ENCODE measurements around the gene SEMA3A.
"Not testable (repeated sequence)": the region's sequence is repeated elsewhere in the genome, so short reads cannot be mapped to it uniquely, and the experiment has no call there.

Gene SEMA3A

DNA sequence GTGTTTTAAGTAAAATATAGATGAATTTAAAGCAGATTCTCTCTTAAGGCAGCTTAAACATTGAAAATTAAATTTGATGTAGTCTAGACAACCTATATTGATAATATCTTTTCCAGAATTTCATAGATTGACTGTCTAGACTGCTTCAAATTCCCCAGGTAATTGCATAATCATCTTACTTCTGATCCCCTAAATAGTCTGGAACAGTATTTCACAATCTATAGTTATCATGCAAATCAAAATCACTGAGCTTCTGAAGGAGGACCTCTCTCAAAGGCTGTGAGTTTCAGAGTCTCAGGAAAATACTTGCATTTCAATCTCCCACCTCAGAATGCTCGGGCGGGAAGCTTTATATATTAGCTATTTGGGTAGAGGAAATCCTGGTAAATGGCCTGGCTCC lies 87.3 kb downstream of the SEMA3A start:
- no peak for DNase-seq

DNA sequence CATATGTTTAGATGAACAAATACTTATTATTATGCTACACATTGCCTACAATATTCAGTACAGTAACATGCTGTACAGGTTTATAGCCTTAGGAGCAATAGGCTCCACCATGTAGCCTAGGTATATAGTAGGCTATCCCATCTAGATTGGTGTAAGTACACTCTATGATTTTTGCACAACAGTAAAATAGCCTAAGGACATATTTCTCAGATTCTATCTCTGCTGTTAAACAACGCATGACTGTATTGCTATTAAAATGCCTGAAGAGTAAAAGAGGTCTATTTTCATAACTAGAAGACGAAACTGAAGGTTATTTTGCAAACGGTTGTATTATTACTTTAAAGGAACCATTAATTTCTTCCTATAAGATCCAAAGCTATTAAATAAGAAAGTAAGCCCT lies 88.3 kb downstream of the SEMA3A start:
- no peak for DNase-seq

- no peak for DNase-seq
Observed at GRCh38 chr7:84105586-84105985, 89.0 kb downstream of the SEMA3A start.

DNA sequence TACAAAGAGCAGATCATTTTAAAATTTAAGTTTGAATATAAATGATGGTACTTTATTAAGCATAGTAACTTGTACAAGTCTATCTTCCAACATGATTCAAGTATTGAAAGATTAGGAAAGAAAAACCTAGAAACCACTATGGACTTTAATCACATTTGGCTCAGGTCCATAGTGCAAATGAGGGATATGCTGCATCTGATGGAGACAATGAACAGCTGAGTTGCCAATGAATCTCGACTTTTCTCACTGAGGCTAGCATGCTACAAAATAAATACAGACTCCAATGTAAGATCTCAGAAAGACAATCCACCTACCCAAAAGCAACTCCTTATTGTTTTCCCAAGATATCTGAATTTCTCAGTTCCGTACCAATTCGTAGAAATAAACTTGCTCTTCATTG lies 89.8 kb downstream of the SEMA3A start:
- no peak for DNase-seq

GRCh38 chr7:84102213-84102612 lies 92.4 kb downstream of the SEMA3A start:
- no peak for DNase-seq

GRCh38 chr7:84100866-84101265 lies 93.7 kb downstream of the SEMA3A start:
- DNase-seq, result no peak

GRCh38 chr7:84095971-84096370 lies 98.6 kb downstream of the SEMA3A start:
- DNase-seq, result no peak

DNA sequence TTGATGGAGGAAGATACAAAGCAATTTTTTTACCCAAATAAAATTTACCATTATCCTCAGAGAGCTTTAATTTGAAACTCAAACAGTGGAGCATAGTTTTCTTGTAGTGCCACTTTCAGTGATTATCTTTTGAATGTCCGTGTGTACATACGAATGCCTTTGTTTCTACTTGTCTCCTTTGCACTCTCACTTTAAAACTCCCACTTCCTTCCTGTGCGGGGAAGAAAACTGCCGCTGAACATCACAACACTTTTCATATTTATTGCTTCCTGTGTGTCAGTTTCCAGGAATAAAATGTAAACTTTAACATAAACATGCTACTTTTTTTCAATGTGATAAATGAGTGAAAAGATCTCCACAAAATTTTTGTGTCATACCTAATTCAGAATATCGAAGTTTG lies 102.4 kb downstream of the SEMA3A start:
- DNase-seq, result no peak

- DNase-seq, result no peak
Observed at GRCh38 chr7:84091318-84091717, 103.3 kb downstream of the SEMA3A start.

DNA sequence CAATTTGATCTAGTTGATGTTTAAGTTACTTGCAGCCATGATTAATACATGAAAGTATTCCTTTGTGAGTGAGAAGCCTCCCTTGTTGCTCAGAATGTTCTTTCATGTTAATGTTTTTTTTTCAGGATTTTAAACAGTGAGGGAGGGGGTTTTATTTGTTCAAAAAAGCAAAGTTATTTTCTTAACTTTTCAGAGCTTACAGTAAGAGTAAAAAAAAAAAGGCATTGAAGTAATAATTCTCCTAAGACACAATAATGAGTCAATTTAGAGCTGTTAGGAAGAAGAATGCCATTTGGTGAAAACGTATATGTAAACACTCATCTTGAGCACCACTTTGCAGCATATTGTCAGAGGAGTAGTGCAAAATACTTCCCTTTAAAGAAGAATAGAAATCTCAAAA lies 105.8 kb downstream of the SEMA3A start:
- no peak for DNase-seq

DNA sequence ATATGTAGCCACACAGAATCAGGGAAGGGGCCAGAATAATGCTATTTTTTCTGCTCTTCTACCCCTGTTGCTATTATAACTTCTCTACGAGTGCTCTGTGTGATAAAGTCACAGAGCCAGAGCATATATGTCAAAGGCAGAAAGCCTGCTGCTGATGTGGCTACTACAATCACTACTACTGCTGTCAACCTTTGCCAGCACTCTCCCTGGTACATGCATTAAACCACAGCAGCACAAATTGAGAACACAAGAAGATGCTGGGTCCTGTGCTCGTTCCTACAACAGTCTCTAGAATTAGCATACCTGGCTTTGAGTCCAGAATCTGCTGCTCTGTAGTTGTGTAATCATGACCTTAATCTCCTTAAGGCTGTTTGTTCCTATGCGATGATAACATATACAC lies 108.6 kb downstream of the SEMA3A start:
- no peak for DNase-seq

- DNase-seq, result no peak
Observed at GRCh38 chr7:84085147-84085546, 109.4 kb downstream of the SEMA3A start.

GRCh38 chr7:84083846-84084245 lies 110.7 kb downstream of the SEMA3A start:
- no peak for DNase-seq

DNA sequence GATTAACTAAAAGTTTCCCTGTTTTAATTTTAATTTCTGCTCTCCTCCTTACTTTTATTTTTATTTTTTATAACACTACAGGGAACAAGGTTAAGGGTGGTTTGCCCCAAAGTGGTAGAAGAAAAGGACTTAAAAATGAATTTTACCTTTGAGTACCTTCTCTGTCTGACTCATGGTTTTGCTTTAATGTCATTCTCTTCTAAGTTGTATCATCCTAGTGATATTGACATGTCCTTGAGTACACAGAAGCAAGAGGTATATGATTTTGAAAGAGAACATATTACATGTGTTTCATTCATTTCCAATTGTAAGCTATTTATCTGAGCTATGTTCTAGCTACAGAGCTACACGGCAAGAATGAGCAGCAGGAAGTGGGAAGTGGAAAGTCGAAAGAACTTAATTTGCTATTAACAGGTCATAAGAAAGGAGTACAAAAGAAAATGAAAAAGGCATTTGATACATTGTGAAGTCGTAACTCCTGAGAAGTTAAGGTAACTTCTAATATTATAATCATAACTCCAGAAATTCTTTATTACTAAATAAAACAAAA lies 112.5 kb downstream of the SEMA3A start:
- DNase-seq, result no peak

DNA sequence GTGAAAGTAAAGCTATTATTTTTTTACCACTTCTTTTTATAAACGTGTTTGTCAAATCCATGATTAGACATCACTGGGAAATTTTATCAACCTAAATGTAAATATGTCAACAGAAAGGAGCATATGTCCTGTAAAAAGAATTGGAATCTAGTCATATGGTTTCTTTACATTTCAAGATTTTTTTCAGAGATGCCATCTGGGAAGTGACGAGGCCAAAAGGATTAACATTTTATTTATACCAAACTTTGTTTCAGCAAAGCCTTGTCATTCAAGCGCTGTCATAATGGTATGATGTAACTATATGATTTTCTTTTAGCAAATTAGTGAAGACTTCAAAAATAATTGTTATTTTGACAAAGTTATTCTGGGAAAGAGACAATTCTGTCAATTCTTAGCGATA lies 117.3 kb downstream of the SEMA3A start:
- no peak for DNase-seq

- no peak for DNase-seq
Observed at GRCh38 chr7:84076219-84076618, 118.4 kb downstream of the SEMA3A start.

- no peak for DNase-seq
Observed at GRCh38 chr7:84073186-84073875, 121.3 kb downstream of the SEMA3A start.

- no peak for DNase-seq
Observed at GRCh38 chr7:84070770-84071169, 123.8 kb downstream of the SEMA3A start.

- DNase-seq, result no peak
Observed at GRCh38 chr7:84069999-84070500, 124.5 kb downstream of the SEMA3A start.

GRCh38 chr7:84069033-84069432 lies 125.6 kb downstream of the SEMA3A start:
- no peak for DNase-seq

DNA sequence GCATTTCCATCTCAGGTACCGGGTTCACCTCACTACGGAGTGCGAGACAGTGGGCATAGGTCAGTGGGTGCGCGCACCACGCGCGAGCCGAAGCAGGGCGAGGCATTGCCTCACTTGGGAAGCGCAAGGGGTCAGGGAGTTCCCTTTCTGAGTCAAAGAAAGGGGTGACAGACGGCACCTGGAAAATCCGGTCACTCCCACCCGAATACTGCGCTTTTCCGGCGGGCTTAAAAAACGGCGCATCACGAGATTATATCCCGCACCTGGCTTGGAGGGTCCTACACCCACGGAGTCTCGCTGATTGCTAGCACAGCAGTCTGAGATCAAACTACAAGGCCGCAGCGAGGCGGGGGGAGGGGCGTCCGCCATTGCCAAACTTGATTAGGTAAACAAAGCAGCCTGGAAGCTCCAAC lies 132.1 kb downstream of the SEMA3A start:
- DNase-seq, result not testable (repeated sequence)

DNA sequence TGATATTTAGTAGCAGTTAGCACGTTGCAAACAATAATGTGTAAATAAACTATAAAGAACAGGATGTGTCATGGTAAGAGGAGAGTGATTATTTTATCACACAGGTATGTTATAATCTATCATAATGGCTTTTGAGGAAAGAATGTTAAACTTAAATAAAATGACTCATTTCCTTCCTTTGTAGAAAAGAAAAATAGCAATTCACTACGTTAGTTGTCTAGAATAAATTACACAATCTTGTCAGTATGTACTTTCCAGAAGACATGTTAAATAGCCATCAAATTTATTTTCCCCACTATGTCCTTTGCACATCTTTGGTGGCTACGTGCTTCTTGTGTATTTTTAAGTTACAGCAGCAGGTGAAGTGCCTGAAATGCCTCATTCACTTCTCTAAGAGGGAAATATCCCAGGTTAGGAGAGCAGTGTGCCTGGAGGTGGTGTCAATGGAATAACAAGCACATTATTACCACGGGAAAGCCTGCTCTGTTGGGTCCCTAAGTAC lies 133.8 kb downstream of the SEMA3A start:
- no peak for DNase-seq

DNA sequence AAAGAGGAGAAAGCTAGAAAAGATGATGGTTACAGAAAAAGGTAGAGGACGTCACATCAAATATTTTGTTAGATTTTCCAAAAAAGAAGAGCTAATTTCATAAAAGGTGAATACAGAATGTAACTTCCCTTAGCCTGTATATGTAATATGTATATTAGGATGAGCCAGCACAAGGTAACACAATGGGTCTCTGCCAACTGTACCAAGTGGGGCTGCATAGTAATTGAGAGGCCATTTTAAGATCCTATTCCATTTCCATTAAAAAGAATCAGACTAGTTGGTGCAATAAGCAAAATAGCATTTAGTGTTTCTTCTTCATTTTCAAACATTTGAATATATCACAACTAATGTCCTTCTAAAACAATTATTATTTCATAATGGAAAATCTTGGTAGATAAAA lies 134.6 kb downstream of the SEMA3A start:
- no peak for DNase-seq

GRCh38 chr7:84058311-84059076 lies 136.1 kb downstream of the SEMA3A start:
- DNase-seq, result no peak
